Measurements from ENCODE around the gene REXO5.

REXO5 gene

GRCh38 chr16:20874088-20874581 lies 67.8 kb downstream of the REXO5 start:
- peak; percentile 49 for DNase-seq

DNA sequence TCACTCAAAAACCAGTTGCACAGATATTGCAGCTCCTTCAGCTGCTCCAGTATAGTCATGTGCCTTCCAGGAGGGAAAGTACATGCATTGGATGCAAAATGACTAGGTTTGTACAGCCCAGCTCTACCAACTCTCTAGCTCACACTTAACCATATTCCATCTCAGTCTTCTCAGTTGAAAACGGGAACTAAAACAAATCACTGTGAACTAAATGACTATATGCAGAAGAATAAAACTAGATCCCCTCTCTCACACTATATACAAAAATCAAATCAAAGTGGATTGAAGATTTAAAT lies 69.0 kb downstream of the REXO5 start:
- no peak for DNase-seq

GRCh38 chr16:20878682-20879147 lies 72.4 kb downstream of the REXO5 start:
- DNase-seq: no peak

DNA sequence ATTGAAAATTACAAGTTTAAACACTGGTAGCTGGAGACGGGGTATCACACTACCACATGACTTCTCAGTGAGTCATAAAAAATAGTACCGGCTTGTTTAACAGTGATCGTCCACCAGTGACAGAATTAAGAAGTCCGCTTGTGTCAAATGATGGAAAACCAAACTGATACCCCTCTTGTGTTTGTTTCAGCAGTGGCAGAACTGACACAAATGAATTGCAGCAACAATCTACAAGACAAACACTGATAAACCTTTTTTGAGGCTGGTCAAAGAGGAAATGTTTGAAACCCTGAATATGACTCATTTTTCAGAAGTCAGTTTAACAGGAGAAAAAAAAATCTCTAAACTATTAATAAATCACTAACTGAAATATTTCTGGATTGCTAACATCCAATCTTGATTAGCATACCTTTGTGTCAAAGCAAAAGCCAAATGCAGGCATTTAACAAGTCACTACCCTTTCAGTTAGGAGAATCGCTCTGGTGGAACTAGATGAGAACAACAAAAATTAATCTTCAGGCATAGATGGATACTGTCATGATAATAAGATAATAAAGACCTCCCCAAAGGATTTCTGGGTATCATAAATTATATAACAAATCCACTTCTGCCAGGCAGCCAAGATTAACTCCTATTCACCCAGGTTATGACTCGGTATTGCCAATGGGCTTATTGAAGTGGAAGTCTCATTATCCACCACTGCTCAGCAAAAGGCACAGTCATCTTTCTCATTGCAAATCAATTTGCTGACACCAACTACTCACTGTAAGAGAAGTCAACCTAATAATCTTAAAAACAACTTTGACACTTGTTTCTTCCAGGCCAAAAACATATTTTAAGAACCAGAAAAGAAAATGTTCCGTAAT lies 73.1 kb downstream of the REXO5 start:
- DNase-seq: peak; percentile 58

- no peak for DNase-seq
Measured at GRCh38 chr16:20880867-20881502, 74.7 kb downstream of the REXO5 start.

GRCh38 chr16:20881503-20881878 lies 75.2 kb downstream of the REXO5 start:
- DNase-seq: no peak

- DNase-seq: no peak
Measured at GRCh38 chr16:20883554-20884239, 77.4 kb downstream of the REXO5 start.

DNA sequence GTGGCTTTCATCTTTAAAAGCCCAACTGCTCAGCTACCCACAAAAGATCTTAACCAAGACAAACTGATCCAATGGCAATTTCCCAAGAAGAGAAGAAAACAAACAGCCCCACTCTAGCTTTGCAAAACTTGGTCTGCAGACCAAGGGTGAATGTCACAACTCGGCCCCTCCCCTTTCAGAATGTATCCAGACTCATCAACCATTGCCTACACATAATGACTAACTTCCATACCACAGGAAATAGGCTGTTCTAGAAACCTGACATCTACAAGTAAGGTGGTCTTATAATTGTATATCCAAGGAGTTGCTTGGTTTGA lies 77.9 kb downstream of the REXO5 start:
- no peak for DNase-seq

DNA sequence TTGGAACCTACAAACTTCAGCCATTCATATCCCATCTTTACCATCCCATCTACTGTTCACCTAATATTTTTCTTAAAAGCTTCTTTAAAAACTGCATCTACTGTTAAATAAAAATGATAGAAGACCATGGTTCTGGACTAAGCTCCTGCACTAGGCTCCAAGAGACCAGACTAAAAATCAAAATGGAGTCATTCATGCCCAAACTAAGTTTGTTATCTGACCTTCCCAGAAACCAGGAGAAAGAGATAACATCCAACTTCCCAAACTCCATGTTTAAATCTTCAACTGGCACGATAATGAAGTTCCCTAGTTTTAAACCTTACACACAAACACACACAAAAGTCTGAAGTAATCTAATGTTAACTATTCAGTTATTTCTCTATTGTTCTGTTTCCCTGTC lies 80.0 kb downstream of the REXO5 start:
- DNase-seq: no peak

DNA sequence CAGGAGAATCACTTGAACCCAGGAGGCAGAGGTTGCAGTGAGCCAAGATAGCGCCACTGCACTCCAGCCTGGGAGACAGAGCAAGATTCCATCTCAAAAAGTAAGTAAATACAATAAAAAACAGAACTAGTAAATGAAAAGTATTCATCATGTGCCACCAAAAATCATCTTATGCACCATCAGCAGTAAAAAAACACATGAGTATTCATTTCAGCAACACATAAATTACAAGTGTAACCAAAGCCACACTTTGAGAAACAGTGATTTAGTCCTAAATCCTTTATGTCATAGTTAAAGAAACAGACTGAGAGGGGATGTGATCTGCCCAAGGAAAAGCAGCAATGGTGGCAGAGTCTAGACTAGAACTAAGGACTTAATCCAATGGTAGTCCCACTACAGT lies 80.9 kb downstream of the REXO5 start:
- no peak for DNase-seq

- no peak for DNase-seq
Measured at GRCh38 chr16:20889625-20890275, 83.4 kb downstream of the REXO5 start.

DNA sequence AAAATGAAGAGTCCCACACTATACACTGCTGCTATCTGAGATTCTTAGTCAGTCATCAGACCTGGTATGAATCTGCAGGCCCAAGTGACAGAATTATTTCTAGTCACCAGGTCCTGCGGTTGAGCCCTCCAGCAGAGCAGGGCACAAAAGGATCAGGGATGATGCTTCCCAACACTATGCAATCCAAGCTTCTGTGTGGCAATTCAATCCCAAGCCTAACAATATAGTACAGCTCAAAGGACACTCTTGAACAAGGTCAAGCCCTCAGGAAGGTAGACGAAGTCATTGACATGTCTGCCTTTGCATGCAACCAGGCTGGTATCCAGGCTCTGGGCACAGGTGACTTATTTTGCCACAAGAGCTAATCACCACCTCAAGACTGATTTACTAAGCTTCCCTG lies 88.1 kb downstream of the REXO5 start:
- DNase-seq: no peak

DNA sequence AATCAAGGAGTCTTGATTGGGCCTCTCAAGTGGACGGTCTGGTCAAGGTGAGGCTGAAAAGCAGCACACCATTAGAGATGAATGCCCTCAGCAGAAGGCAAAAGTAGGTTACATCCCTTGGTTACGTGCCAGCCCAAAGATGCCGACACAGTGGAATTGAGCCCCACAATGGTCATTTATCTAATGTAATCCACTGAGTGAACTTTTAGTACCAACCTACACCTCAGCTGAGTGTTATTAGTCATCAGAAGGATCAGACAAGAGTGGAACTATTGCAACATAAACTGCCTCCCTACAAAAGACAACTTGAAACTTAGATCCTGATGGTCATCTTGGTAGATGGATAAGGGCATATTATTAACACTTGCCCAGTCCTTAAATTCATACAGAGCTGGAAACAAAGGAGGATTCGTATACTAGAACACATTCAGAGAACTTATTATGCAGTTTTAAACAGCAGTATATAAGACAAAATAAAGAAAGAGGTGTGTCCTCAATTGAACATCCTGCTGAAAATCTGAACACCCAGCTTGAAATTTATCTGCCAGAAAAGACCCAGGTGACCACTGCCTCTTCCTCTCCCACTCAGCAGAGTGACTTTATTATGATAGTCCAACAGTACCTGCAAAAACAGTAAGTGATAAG lies 91.0 kb downstream of the REXO5 start:
- DNase-seq: no peak

DNA sequence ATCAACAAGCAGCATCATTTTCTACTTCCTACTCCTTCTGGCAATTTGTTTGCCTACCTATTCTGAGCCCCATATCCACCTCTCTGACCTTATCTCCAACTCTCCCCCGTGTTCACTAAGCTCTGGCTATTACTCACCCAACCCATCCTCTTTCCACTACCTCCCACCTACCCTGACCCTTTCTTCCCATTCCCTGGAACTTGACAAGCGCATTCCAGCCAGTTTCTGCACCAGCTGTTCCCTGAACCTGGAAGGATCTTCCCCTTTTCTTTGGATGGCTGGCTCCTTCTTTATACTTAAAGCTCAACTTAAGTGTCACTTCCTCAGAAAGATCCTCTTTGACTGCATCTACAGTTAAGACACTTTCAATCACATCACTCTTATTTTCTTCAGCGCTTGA lies 91.6 kb downstream of the REXO5 start:
- no peak for DNase-seq

DNA sequence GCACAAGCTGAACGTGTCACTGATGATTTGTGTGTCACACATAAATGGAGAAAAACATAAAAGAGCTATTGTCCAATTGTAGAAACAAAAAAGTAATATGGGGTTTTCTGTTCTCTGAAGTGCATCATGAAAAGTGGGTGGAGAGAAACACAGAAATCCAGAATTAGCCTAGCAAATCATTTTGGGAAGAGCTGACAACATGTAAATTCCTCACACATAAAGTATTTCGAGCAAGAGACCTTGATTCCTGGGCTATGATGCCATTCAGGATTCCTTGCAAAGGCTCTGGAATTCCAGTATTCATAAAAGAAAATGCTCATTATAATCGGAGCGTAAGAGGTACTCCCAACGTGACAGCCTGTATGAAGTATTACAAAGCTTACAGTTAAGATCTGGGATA lies 92.7 kb downstream of the REXO5 start:
- DNase-seq: peak; percentile 89
